K562 (cell line): ENCODE results near the gene SOX18. TPM values are rescaled to one million over a fixed set of nuclear protein-coding genes. Genes with fewer than 3 reads are reported as not detected.

Source experiments
- ATAC-seq: fragments of 200-7000 bp; cut with Tn5 transposase; 3 replicates; pipeline ENCODE4 v1.9.1; 2020; ENCODE audit warnings: moderate library complexity
- BruUV-seq: library from RNA; stranded (reverse); fragments of 400-500 nt; replicated peaks from 2 replicates; lab custom pipeline; 2021; lab: Mats Ljungman, UMichigan
- CTCF ChIA-PET: fragments of 300-600 bp; formaldehyde crosslinking; extraction: SDS; loops from one replicate; lab custom pipeline; 2021; ENCODE audit warnings: low intra/inter-chr PET ratio; lab: Yijun Ruan, JAX
- POLR2A ChIA-PET: fragments of 300-600, 350-650 bp; sonication (Branson Sonifier 250); formaldehyde crosslinking; extraction: SDS; loops from one replicate; lab custom pipeline; 2021; ENCODE audit warnings: antibody characterized with exemption, inconsistent platforms; lab: Yijun Ruan, JAX
- DNase-seq, 4 experiments: peaks; one replicate each; pipeline versions ENCODE4 v3.0.0 to v3.0.0-alpha.2; 2011 to 2018; ENCODE audit warnings: low spot score in 3 of 4, mixed read lengths in 3 of 4; ENCODE audit errors: extremely low read depth in 1 of 4
- FAIRE-seq: peaks from 2 replicates; lab custom pipeline; 2011; peaks lifted over from hg19 to GRCh38; lab: Jason Lieb, UNC
- H2AFZ ChIP-seq: 2 replicates; pipeline ENCODE4 v1.6.0; 2011; ENCODE audit warnings: low read depth, low read length, control low read depth, inconsistent platforms
- H3K27ac ChIP-seq: fragments of 200-600 bp; 3 replicates; pipeline ENCODE4 v1.8.0; 2011; ENCODE audit warnings: low read depth, mild to moderate bottlenecking, control low read depth, inconsistent platforms, low read length, moderate library complexity, mixed read lengths; ENCODE audit errors: extremely low read depth
- H3K27me3 ChIP-seq, 2 experiments: fragments of 300-600 bp in 1 of 2; 2 replicates in 1 of 2; 3 replicates in 1 of 2; pipeline versions ENCODE4 v1.6.0 to v1.8.0; 2011; ENCODE audit warnings: inconsistent platforms in 2 of 2, low read length in 2 of 2, mild to moderate bottlenecking in 1 of 2, mixed read lengths in 1 of 2, moderate library complexity in 1 of 2; ENCODE audit not compliant: control insufficient read depth in 2 of 2, insufficient read depth in 2 of 2
- H3K36me3 ChIP-seq: fragments of 300-600 bp; 3 replicates; pipeline ENCODE4 v1.8.0; 2011; ENCODE audit warnings: mild to moderate bottlenecking, low read length, inconsistent platforms; ENCODE audit not compliant: control insufficient read depth, insufficient read depth
- H3K4me1 ChIP-seq, 2 experiments: fragments of 200-600 bp in 1 of 2; replicated peaks in 1 of 2; 2 replicates in 1 of 2; 3 replicates in 1 of 2; pipeline versions ENCODE4 v1.5.1 to v1.8.0; 2011; ENCODE audit warnings: inconsistent platforms in 2 of 2, low read length in 2 of 2, mild to moderate bottlenecking in 1 of 2, mixed read lengths in 1 of 2, moderate library complexity in 1 of 2; ENCODE audit not compliant: control insufficient read depth in 2 of 2, insufficient read depth in 2 of 2
- H3K4me2 ChIP-seq: 2 replicates; pipeline ENCODE4 v1.6.1; 2011; ENCODE audit warnings: low read length, control low read depth, inconsistent platforms, mixed read lengths; ENCODE audit not compliant: insufficient read depth
- H3K4me3 ChIP-seq: fragments of 200-600 bp; sonication (generic), shearing (Covaris generic); 2 replicates; pipeline ENCODE4 v1.5.1; 2016; ENCODE audit warnings: control low read depth, inconsistent platforms
- H3K79me2 ChIP-seq: fragments of 200-600 bp; 3 replicates; pipeline ENCODE4 v1.8.0; 2011; ENCODE audit warnings: low read length, inconsistent platforms; ENCODE audit not compliant: control insufficient read depth, insufficient read depth
- H3K9ac ChIP-seq, 2 experiments: 2 replicates each; pipeline versions ENCODE4 v1.6.0 to v1.6.1; 2011; ENCODE audit warnings: low read depth in 2 of 2, low read length in 2 of 2, control low read depth in 1 of 2, inconsistent platforms in 1 of 2, mild to moderate bottlenecking in 1 of 2, mixed read lengths in 1 of 2; ENCODE audit not compliant: insufficient read depth in 1 of 2
- H3K9me1 ChIP-seq: one replicate; pipeline ENCODE4 v1.6.0; 2011; ENCODE audit warnings: inconsistent platforms, mild to moderate bottlenecking, low read length, moderate library complexity; ENCODE audit not compliant: control insufficient read depth, insufficient read depth
- H3K9me3 ChIP-seq: replicated peaks from 2 replicates; pipeline ENCODE4 v1.5.1; 2011; ENCODE audit warnings: low read depth, low read length, inconsistent platforms; ENCODE audit not compliant: control insufficient read depth, insufficient read depth
- H4K20me1 ChIP-seq: replicated peaks from 2 replicates; pipeline ENCODE4 v1.6.1; 2011; ENCODE audit warnings: low read length, inconsistent platforms, mixed read lengths; ENCODE audit not compliant: control insufficient read depth, insufficient read depth
- CSDE1 ChIP-seq, 2 experiments: fragments of 450-650 bp; IDR thresholded peaks; 2 replicates each; pipeline ENCODE4 v1.6.1; 2016; ENCODE audit warnings: mild to moderate bottlenecking in 1 of 2
- DPF2 ChIP-seq: fragments of 450-650 bp; IDR thresholded peaks from 2 replicates; pipeline ENCODE4 v1.6.1; 2016
- GATAD2B ChIP-seq: fragments of 450-650 bp; IDR thresholded peaks from 2 replicates; pipeline ENCODE4 v1.6.1; 2017; ENCODE audit warnings: mild to moderate bottlenecking, borderline replicate concordance
- HDAC2 ChIP-seq: fragments of 450-650 bp; IDR thresholded peaks from 2 replicates; pipeline ENCODE4 v1.6.1; 2016; ENCODE audit warnings: mild to moderate bottlenecking
- MTA3 ChIP-seq: fragments of 450-650 bp; formaldehyde crosslinking; IDR thresholded peaks from 2 replicates; pipeline ENCODE4 v1.6.1; 2017; ENCODE audit warnings: mild to moderate bottlenecking, borderline replicate concordance
- POLR2AphosphoS5 ChIP-seq: IDR thresholded peaks from 2 replicates; pipeline ENCODE4 v1.6.1; 2011; ENCODE audit warnings: mild to moderate bottlenecking, low read depth, low read length, moderate library complexity; ENCODE audit not compliant: control insufficient read depth, insufficient read depth
- RBFOX2 ChIP-seq: fragments of 200-400 bp; formaldehyde crosslinking; IDR thresholded peaks from 2 replicates; pipeline ENCODE4 v1.6.1; 2017; ENCODE audit warnings: low read depth, mild to moderate bottlenecking, low read length, moderate library complexity
- ZKSCAN3 ChIP-seq: fragments of 250-450 bp; sonication (Bioruptor Pico); IDR thresholded peaks from 2 replicates; pipeline ENCODE4 v1.4.0; 2020
- WGBS: fragments of 100-300 bp; shearing (Covaris generic); methylation state at CpG from one replicate; pipeline ENCODE4 v1.1.6; 2016; ENCODE audit warnings: low coverage, mixed read lengths; ENCODE audit not compliant: insufficient coverage; ENCODE audit errors: missing lambda C conversion rate; 5-methylcytosine and 5-hydroxymethylcytosine counted together
- in situ Hi-C: fragments of 300-500 bp; cut with MboI; formaldehyde crosslinking; loops from 4 replicates; pipeline ENCODE4 v1.15.0; 2018; ENCODE audit warnings: inconsistent platforms, mixed read lengths
- intact Hi-C: fragments of 100-400 bp; cut with micrococcal nuclease; formaldehyde crosslinking; loops from 2 replicates; pipeline ENCODE4 v1.14.2; 2022
- polyA plus RNA-seq, 8 experiments: library from polyadenylated mRNA; depleted of rRNA in 4 of 8; stranded (reverse) in 5 of 8; unstranded in 3 of 8; fragments of >200 nt; fragmentation: Nextera tagmentation in 2 of 8; fragmentation: Illumina TruSeq in 1 of 8; extraction: Ambion mirVana in 2 of 8; extraction: Trizol in 1 of 8; gene quantifications; 2 replicates each; pipeline versions ENCODE4 v1.2.1 to v1.2.3, GENCODE V29; 2011 to 2014; ENCODE audit warnings: inconsistent platforms in 1 of 8, missing spikeins in 1 of 8
- total RNA-seq, 7 experiments: library from RNA; depleted of rRNA in 6 of 7; stranded (reverse); fragments of >200 nt in 6 of 7; fragmentation: Illumina TruSeq in 2 of 7; extraction: Trizol in 2 of 7; gene quantifications; 2 replicates each; pipeline versions ENCODE4 v1.2.1 to v1.2.3, GENCODE V29; 2011 to 2021; ENCODE audit warnings: low replicate concordance in 1 of 7

SOX18 gene
- total and polyA plus RNA-seq, 9 of the 15 experiments (the other 6 are each of a cell fraction or from before 2014, with no cell fraction given), result 0.15 to 19.8 (median 0.33) TPM

GRCh38 chr20:64011366-64011779 lies 38.1 kb downstream of the SOX18 start:
- POLR2A ChIA-PET, result no interaction called here
- CTCF ChIA-PET, result no interaction called here
- intact Hi-C loops, result no loop called here
- Histone ChIP-seq H3K9me1 (no peaks in the 10 kb centered on the region), H3K27me3 (no peaks in the 10 kb centered on the region), H3K36me3 (peaks cover 79% of the 10 kb centered on the region), H3K4me3 (no peak overlapping the region), H3K27ac (no peak overlapping the region), H3K9ac (no peak overlapping the region), H4K20me1 (no peaks in the 10 kb centered on the region), H3K4me2 (no peak overlapping the region)
- WGBS, result 98% methylated on average over 14 of the region's 16 CpGs
- BruUV-seq, result no TSS peak
- FAIRE-seq (no peak), ATAC-seq (no peak)
- TF ChIP-seq GATAD2B, result no peak
- TF ChIP-seq CSDE1 (IDR thresholded peaks at IDR 0.05), result no peak
- 0 out of 2 replicates have a peak, but pooled peaks have one; percentile 15 for TF ChIP-seq RBFOX2
- TF ChIP-seq, all 486 proteins: peak for 1
- DNase-seq, result no peak
- H3K79me2 ChIP-seq, result peaks cover 3% of the 10 kb centered on the region; the same call in 1 of the 3 replicates
- in situ Hi-C loops, result no loop called here
- H3K4me1 ChIP-seq, result no peaks in the 10 kb centered on the region
- peaks cover 6% of the 10 kb centered on the region for H3K9me3 ChIP-seq
- H2AFZ ChIP-seq, result no peak overlapping the region

GRCh38 chr20:64010711-64011237 lies 38.7 kb downstream of the SOX18 start:
- TF ChIP-seq HDAC2 (no peak), ZKSCAN3 (no peak), MTA3 (no peak), POLR2AphosphoS5 (no peak), DPF2 (no peak)
- H2AFZ ChIP-seq, result no peak overlapping the region
- 99% methylated on average over 8 of the region's 8 CpGs for WGBS
- H3K27ac ChIP-seq, result no peak overlapping the region
- H3K27me3 ChIP-seq, result no peaks in the 10 kb centered on the region
- H3K4me3 ChIP-seq, result no peak overlapping the region
- BruUV-seq, result no TSS peak
- H3K9me1 ChIP-seq, result no peaks in the 10 kb centered on the region
- in situ Hi-C loops, result no loop called here
- no peak overlapping the region for H3K4me2 ChIP-seq
- H3K36me3 ChIP-seq, result peaks cover 78% of the 10 kb centered on the region
- peaks cover 6% of the 10 kb centered on the region for H3K9me3 ChIP-seq
- H3K79me2 ChIP-seq, result peaks cover 3% of the 10 kb centered on the region; the same call in 1 of the 3 replicates
- ATAC-seq, result no peak
- CTCF ChIA-PET, result no interaction called here
- no peak for FAIRE-seq
- H3K4me1 ChIP-seq, result no peaks in the 10 kb centered on the region
- H4K20me1 ChIP-seq, result no peaks in the 10 kb centered on the region
- DNase-seq, result no peak
- intact Hi-C loops, result no loop called here
- no peak overlapping the region for H3K9ac ChIP-seq
- POLR2A ChIA-PET, result interaction anchor here (0.7 kb wide), 1 partner anchor 9 kb away, joined by 3 read pairs; no protein-coding TSS in a partner anchor
